Peyer's patch (tissue), 4 donors: Measurements from ENCODE around the gene NCR3LG1. TPM values are rescaled to one million over a fixed set of nuclear protein-coding genes. Genes with fewer than 3 reads are reported as not detected.

Experiments
- DNase-seq, 3 donors: peaks; one replicate each; pipeline ENCODE4 v3.0.0-alpha.2; 2017 to 2019
- H3K27ac ChIP-seq, 4 donors: fragments of 200-600 bp; sonication (generic); one replicate each; pipeline ENCODE4 v1.5.1; 2016 to 2019
- H3K27me3 ChIP-seq, 2 donors: fragments of 200-600 bp; sonication (generic); one replicate each; pipeline ENCODE4 v1.5.1; 2019
- H3K36me3 ChIP-seq, 3 donors: fragments of 200-600 bp; sonication (generic); one replicate each; pipeline ENCODE4 v1.5.1; 2016 to 2019
- H3K4me1 ChIP-seq, 4 donors: fragments of 200-600 bp; sonication (generic); one replicate each; pipeline ENCODE4 v1.5.1; 2016 to 2019
- H3K4me3 ChIP-seq, 4 donors: fragments of 200-600 bp; sonication (generic); 1 replicate in 3 of 4; 2 replicates in 1 of 4; pipeline ENCODE4 v1.5.1; 2016 to 2019; ENCODE audit warnings: mild to moderate bottlenecking in 1 of 4
- H3K9me3 ChIP-seq, 4 donors: fragments of 200-600 bp; sonication (generic); one replicate each; pipeline ENCODE4 v1.5.1; 2016 to 2019; ENCODE audit warnings: mild to moderate bottlenecking in 1 of 4
- CTCF ChIP-seq, 6 experiments: fragments of 450-650 bp in 4 of 6; fragments of 200-600 bp in 2 of 6; sonication (generic) in 1 of 6; IDR thresholded peaks; one replicate each; pipeline ENCODE4 v1.5.1; 2017 to 2019; ENCODE audit warnings: antibody characterized with exemption in 6 of 6, mild to moderate bottlenecking in 3 of 6, moderate library complexity in 1 of 6
- POLR2A ChIP-seq, 2 donors: fragments of 450-650 bp; IDR thresholded peaks; one replicate each; pipeline ENCODE4 v1.5.1; 2017; ENCODE audit warnings: antibody characterized with exemption in 2 of 2, mild to moderate bottlenecking in 2 of 2, moderate library complexity in 2 of 2
- total RNA-seq, 4 donors: library from RNA; depleted of rRNA; stranded (reverse); fragments of >200 nt; gene quantifications; one replicate each; pipeline ENCODE4 v1.1.0, GENCODE V29; 2016

The NCR3LG1 gene
- total RNA-seq, 4 donors from 2014 or later = 3.3 to 25.7 (median 15.0) TPM

- TF ChIP-seq CTCF (IDR thresholded peaks at IDR 0.05) (no peak), POLR2A (IDR thresholded peaks at IDR 0.05) (no peak)
- Histone ChIP-seq H3K4me1 (no peaks in the 10 kb centered on the region), H3K27me3 (no peaks in the 10 kb centered on the region), H3K27ac (peak overlapping the region in 1 of 4 donors; percentile 51), H3K9me3 (no peaks in the 10 kb centered on the region), H3K4me3 (no peak overlapping the region), H3K36me3 (no peaks in the 10 kb centered on the region)
- DNase-seq = peak in 1 of 3 donors; percentile 25
These were observed 49.7 kb downstream of the NCR3LG1 start for GRCh38 chr11:17401316-17401715.

- no peak for DNase-seq
- Histone ChIP-seq H3K36me3 (no peaks in the 10 kb centered on the region), H3K27me3 (no peaks in the 10 kb centered on the region), H3K9me3 (no peaks in the 10 kb centered on the region), H3K4me1 (no peaks in the 10 kb centered on the region), H3K4me3 (no peak overlapping the region), H3K27ac (no peak overlapping the region)
- TF ChIP-seq CTCF (IDR thresholded peaks at IDR 0.05) = no peak
- TF ChIP-seq POLR2A (IDR thresholded peaks at IDR 0.05) = no peak
These were observed 50.2 kb downstream of the NCR3LG1 start for GRCh38 chr11:17401841-17402240.

- Histone ChIP-seq H3K36me3 (no peaks in the 10 kb centered on the region), H3K4me1 (no peaks in the 10 kb centered on the region), H3K9me3 (no peaks in the 10 kb centered on the region), H3K27ac (no peak overlapping the region), H3K27me3 (no peaks in the 10 kb centered on the region), H3K4me3 (no peak overlapping the region)
- TF ChIP-seq CTCF (IDR thresholded peaks at IDR 0.05) (no peak), POLR2A (IDR thresholded peaks at IDR 0.05) (no peak)
- peak in 1 of 3 donors; percentile 27 for DNase-seq
These were observed 50.9 kb downstream of the NCR3LG1 start for GRCh38 chr11:17402486-17402885.

DNA sequence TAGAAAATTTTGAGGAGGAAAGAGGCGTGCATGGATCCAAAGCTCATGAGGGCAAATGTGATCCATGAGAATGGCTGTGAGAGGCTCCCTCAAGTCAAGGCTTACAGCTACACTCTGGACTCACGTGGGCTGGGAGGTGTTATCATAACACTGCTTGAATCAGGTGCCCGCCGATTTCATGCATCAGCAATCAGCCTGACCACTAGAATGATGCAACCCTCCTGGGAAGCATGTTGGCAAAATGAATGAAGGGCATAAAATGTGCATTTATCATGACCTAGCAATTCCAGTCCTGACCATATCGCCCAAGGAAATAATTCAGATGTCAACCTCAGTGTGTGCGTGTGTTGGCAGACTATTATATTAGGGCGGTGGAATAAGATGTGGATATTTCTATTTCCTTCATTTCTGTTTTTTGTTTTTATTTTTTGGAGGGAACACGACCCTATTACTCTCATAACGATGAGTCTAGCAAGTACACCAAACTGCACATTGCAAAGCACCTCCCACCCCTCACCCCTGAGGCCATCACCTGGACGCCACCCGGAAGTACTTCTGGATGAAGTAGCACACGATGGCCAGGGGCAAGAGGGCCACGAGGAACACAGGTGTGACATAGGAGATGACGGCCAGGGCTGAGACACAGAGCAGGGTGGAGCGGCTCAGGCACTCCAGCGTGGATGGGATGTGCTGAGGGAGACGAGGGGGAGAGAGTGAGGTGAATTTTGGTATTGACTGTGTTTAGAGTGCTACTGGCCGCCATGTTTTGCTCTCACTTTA is 52.6 kb downstream of the NCR3LG1 start:
- no peaks in the 10 kb centered on the region for H3K36me3 ChIP-seq
- no peak overlapping the region for H3K4me3 ChIP-seq
- no peaks in the 10 kb centered on the region for H3K9me3 ChIP-seq
- no peaks in the 10 kb centered on the region for H3K4me1 ChIP-seq
- TF ChIP-seq CTCF (IDR thresholded peaks at IDR 0.05) (no peak), POLR2A (IDR thresholded peaks at IDR 0.05) (no peak)
- no peaks in the 10 kb centered on the region for H3K27me3 ChIP-seq
- peak in 1 of 3 donors; percentile 20 for DNase-seq
- H3K27ac ChIP-seq = no peak overlapping the region

- Histone ChIP-seq H3K27ac (peak overlapping the region; percentile 5 to 70 (median 47)), H3K27me3 (no peaks in the 10 kb centered on the region), H3K36me3 (no peaks in the 10 kb centered on the region), H3K4me3 (no peak overlapping the region), H3K4me1 (no peaks in the 10 kb centered on the region), H3K9me3 (no peaks in the 10 kb centered on the region)
- TF ChIP-seq CTCF (IDR thresholded peaks at IDR 0.05) = peak in 1 of 6 experiments; percentile 41
- TF ChIP-seq POLR2A (IDR thresholded peaks at IDR 0.05) = no peak
- peak; percentile 39 to 76 (median 61) for DNase-seq
These were observed 53.8 kb downstream of the NCR3LG1 start for GRCh38 chr11:17405232-17406005.
